Glutamatergic neuron (in vitro differentiated cells): ENCODE data around the gene RBFOX2. TPM values are rescaled to one million over a fixed set of nuclear protein-coding genes. Genes with fewer than 3 reads are reported as not detected.

Experiments
- DNase-seq: peaks from one replicate; pipeline ENCODE4 v3.0.0; 2022
- H3K27ac Mint-ChIP-seq: one replicate; pipeline ENCODE4 v1.8.0; 2020; ENCODE audit warnings: mild to moderate bottlenecking, mixed read lengths, inconsistent platforms; ENCODE audit not compliant: unreplicated experiment
- H3K27me3 Mint-ChIP-seq: one replicate; pipeline ENCODE4 v1.8.0; 2020; ENCODE audit warnings: mild to moderate bottlenecking, moderate library complexity, mixed read lengths, inconsistent platforms; ENCODE audit not compliant: unreplicated experiment
- H3K36me3 Mint-ChIP-seq: one replicate; pipeline ENCODE4 v1.8.0; 2020; ENCODE audit warnings: mild to moderate bottlenecking, mixed read lengths, inconsistent platforms; ENCODE audit not compliant: unreplicated experiment
- H3K4me1 Mint-ChIP-seq: one replicate; pipeline ENCODE4 v1.8.0; 2020; ENCODE audit warnings: mild to moderate bottlenecking, low read depth, mixed read lengths, inconsistent platforms; ENCODE audit not compliant: unreplicated experiment
- H3K4me3 Mint-ChIP-seq: one replicate; pipeline ENCODE4 v1.8.0; 2020; ENCODE audit warnings: mild to moderate bottlenecking, mixed read lengths, inconsistent platforms; ENCODE audit not compliant: unreplicated experiment
- H3K9me3 Mint-ChIP-seq: one replicate; pipeline ENCODE4 v1.8.0; 2020; ENCODE audit warnings: mild to moderate bottlenecking, moderate library complexity, mixed read lengths, inconsistent platforms; ENCODE audit not compliant: unreplicated experiment
- total RNA-seq: library from RNA; stranded (reverse); fragmentation: NEBNext Ultra II Directional; extraction: Animal tissue kit (Norgen Biotek cat#: 25700); gene quantifications from one replicate; pipeline ENCODE4 v1.2.1, GENCODE V29; 2021; ENCODE audit not compliant: unreplicated experiment
- TF ChIP-seq, protein P1 (sequence below): fragments of 200-600 bp; sonication (generic); IDR thresholded peaks from one replicate; pipeline ENCODE4 v1.5.0; 2021; ENCODE audit not compliant: partially characterized antibody, unreplicated experiment

RBFOX2 gene
- total RNA-seq, 1 donor from 2014 or later: 380 TPM

DNA sequence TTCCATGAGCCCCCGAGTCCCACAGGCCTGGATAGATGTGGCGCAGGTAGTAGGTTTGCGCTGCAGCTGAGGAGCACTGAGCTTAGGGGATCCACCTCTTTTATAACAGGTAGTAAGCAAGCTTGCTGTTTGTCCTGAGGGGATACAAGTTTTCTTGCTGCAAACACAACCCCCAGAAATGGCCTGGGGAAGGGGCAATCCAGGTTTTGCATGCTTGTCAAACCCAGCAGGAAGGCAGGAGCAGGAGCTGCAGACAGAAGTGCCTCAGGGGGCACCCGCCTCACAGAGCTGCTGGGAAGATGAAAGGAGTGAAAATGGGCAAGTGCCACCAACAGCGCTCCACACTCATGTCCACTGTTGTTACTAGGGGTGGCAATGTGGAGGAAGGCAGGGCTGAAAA, 292.5 kb downstream of the RBFOX2 start:
- H3K9me3 Mint-ChIP-seq: peaks cover 6% of the 10 kb centered on the region
- TF ChIP-seq, protein P1, sequence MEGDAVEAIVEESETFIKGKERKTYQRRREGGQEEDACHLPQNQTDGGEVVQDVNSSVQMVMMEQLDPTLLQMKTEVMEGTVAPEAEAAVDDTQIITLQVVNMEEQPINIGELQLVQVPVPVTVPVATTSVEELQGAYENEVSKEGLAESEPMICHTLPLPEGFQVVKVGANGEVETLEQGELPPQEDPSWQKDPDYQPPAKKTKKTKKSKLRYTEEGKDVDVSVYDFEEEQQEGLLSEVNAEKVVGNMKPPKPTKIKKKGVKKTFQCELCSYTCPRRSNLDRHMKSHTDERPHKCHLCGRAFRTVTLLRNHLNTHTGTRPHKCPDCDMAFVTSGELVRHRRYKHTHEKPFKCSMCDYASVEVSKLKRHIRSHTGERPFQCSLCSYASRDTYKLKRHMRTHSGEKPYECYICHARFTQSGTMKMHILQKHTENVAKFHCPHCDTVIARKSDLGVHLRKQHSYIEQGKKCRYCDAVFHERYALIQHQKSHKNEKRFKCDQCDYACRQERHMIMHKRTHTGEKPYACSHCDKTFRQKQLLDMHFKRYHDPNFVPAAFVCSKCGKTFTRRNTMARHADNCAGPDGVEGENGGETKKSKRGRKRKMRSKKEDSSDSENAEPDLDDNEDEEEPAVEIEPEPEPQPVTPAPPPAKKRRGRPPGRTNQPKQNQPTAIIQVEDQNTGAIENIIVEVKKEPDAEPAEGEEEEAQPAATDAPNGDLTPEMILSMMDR: no peak
- no peak overlapping the region for H3K27ac Mint-ChIP-seq
- H3K27me3 Mint-ChIP-seq: peaks cover 9% of the 10 kb centered on the region
- H3K4me1 Mint-ChIP-seq: peaks cover 16% of the 10 kb centered on the region
- H3K4me3 Mint-ChIP-seq: no peak overlapping the region
- H3K36me3 Mint-ChIP-seq: peaks cover 6% of the 10 kb centered on the region
- DNase-seq: no peak

DNA sequence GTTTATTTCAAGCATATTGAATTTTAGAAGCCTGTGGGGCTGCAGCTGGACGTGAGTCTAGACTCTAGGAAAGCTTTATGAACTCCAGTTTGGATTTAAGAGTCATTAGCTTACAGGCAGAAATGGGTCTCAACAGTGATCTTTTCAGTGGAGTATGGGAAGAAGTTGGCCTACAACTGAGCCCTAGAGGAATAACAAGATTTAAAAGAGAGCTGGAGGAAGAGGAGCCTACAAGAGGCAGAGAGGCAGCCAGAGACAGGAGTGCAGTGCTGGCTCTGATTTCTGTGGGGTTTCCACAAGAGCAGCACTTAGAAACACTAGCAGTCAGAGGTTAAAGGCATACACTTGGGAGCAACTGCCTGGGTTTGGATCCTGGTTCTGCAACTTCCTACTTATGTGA, 293.1 kb downstream of the RBFOX2 start:
- no peak overlapping the region for H3K27ac Mint-ChIP-seq
- no peak for DNase-seq
- peaks cover 6% of the 10 kb centered on the region for H3K36me3 Mint-ChIP-seq
- peaks cover 6% of the 10 kb centered on the region for H3K9me3 Mint-ChIP-seq
- H3K27me3 Mint-ChIP-seq: peaks cover 9% of the 10 kb centered on the region
- TF ChIP-seq, protein P1: no peak
- no peak overlapping the region for H3K4me3 Mint-ChIP-seq
- peaks cover 12% of the 10 kb centered on the region for H3K4me1 Mint-ChIP-seq

DNA sequence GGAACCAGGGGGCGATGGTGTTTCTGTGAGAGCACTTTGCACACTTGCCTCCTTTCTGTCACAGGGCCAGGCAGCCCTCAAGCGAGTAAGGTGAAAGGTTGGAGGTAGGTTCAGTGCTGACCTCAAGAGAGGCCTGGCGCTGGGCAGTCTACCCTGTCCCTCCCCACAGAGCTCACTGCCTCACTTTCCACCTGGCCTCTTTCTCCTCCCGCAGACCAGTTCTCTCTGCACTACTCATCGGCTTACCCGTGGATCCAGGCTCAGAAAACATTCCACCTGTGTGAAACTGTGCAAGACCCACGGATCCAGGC, 294.2 kb downstream of the RBFOX2 start:
- Mint-ChIP-seq H3K27ac (no peak overlapping the region), H3K27me3 (peaks cover 5% of the 10 kb centered on the region), H3K9me3 (peaks cover 6% of the 10 kb centered on the region), H3K36me3 (peaks cover 6% of the 10 kb centered on the region), H3K4me1 (peaks cover 8% of the 10 kb centered on the region), H3K4me3 (no peak overlapping the region)
- no peak for DNase-seq
- TF ChIP-seq, protein P1: no peak

DNA sequence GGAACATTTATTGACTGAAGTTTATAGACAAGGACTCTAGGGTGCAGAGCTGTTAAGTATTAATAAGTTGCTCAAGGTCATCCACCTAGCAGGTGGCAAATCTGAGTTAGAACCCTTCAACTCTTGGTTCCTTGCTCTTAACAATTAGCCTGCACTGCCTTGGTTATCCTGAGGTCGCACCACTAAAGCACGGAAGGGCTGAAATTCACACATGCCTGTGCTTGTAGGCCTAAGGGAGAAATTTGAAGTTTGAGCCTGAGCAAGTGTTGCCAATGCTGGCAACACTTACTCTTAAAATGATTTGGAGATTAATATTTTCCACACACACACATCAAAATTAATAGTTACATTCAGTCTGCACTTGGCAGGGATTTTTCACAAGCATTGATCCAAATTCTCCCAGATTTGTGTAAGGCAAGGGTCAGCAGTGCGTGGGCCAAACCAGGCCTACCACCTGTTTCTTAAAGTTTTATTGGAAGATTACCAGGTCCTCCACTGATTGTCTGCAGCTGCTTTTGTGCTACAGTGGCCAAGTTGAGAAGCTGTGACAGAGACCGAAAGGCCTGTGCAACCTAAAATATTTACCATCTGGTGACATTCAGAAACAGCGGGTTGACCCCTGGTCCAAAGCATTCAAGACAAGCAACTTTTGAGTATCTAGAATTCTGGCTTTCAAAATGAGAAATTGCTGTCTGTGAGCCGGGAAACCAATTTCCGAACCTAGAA, 294.7 kb downstream of the RBFOX2 start:
- peaks cover 5% of the 10 kb centered on the region for H3K27me3 Mint-ChIP-seq
- peaks cover 5% of the 10 kb centered on the region for H3K4me1 Mint-ChIP-seq
- TF ChIP-seq, protein P1: no peak

DNA sequence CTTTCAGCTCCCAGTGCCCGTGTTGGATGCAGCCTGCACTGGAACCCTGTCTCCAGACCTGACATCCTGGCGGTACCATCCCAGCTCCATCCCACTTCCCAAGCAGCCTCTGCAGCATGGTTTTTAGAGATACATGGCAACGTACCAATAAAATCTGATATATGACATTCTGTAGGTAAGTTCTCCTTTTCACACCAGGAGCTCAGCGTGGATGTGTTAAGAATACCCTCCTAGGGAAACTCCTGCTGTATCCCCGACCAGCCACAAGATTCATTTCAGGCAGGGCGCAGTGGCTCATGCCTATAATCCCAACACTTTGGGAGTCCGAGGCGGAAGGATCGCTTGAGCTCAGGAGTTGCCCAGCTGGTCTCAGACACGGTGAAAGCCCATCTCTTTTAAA, 295.6 kb downstream of the RBFOX2 start:
- peaks cover 6% of the 10 kb centered on the region for H3K36me3 Mint-ChIP-seq
- H3K9me3 Mint-ChIP-seq: peaks cover 6% of the 10 kb centered on the region
- peaks cover 2% of the 10 kb centered on the region for H3K4me1 Mint-ChIP-seq
- H3K4me3 Mint-ChIP-seq: no peak overlapping the region
- peaks cover 3% of the 10 kb centered on the region for H3K27me3 Mint-ChIP-seq
- TF ChIP-seq, protein P1: no peak
- H3K27ac Mint-ChIP-seq: no peak overlapping the region
- DNase-seq: no peak

More for the DNA sequence above, 294.7 kb downstream of the RBFOX2 start:
- H3K9me3 Mint-ChIP-seq: peaks cover 6% of the 10 kb centered on the region
- H3K36me3 Mint-ChIP-seq: peaks cover 6% of the 10 kb centered on the region
- H3K4me3 Mint-ChIP-seq: no peak overlapping the region
- no peak overlapping the region for H3K27ac Mint-ChIP-seq
- no peak for DNase-seq
